Memory B cell (primary cell): Measurements from ENCODE around the gene CLRN3.

Source experiments
- ATAC-seq: fragments of 150-1000 bp; cut with Tn5 transposase; 2 replicates; pipeline ENCODE4 v1.10.0; 2021; ENCODE audit warnings: low read depth, mild to moderate bottlenecking, moderate library complexity
- DNase-seq, 2 donors: peaks; one replicate each; pipeline ENCODE4 v3.0.0; 2022; ENCODE audit warnings: low spot score in 2 of 2
- H3K27ac Mint-ChIP-seq: one replicate; pipeline ENCODE4 v1.8.0; 2022; ENCODE audit warnings: mild to moderate bottlenecking, moderate library complexity, mixed read lengths
- H3K27me3 Mint-ChIP-seq: one replicate; pipeline ENCODE4 v1.8.0; 2022; ENCODE audit warnings: mixed read lengths
- H3K36me3 Mint-ChIP-seq: one replicate; pipeline ENCODE4 v1.8.0; 2022; ENCODE audit warnings: mild to moderate bottlenecking, mixed read lengths
- H3K4me1 Mint-ChIP-seq: one replicate; pipeline ENCODE4 v1.8.0; 2022; ENCODE audit warnings: mixed read lengths
- H3K4me3 Mint-ChIP-seq: one replicate; pipeline ENCODE4 v1.8.0; 2022; ENCODE audit warnings: mild to moderate bottlenecking, moderate library complexity, mixed read lengths
- H3K9me3 Mint-ChIP-seq: one replicate; pipeline ENCODE4 v1.8.0; 2022; ENCODE audit warnings: mixed read lengths

Gene CLRN3

DNA sequence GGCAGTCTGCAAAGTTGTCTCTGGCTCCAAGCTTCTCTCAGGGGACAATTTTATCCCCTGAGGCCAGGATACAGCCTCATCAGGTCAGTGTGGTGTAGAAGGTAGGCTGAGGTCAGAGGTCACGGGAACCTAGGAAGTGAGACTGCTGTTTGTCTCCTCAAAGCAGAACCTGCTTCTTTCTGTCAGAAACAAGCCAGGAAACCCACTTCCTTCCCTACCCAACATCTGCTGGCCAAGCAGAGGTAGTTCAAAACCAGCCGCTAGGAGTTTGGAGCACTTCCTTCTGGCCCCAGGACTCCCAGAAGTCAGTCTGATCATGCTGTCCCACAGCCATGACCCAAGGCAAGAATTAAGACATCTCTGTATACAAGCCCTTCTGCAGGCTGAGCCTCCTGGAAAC, 12.2 kb downstream of the CLRN3 start:
- Mint-ChIP-seq H3K9me3 (no peaks in the 10 kb centered on the region), H3K27me3 (no peaks in the 10 kb centered on the region), H3K36me3 (no peaks in the 10 kb centered on the region), H3K27ac (peak overlapping the region; percentile 31), H3K4me3 (no peak overlapping the region), H3K4me1 (peaks cover 5% of the 10 kb centered on the region)
- no peak for DNase-seq
- peak; percentile 49 for ATAC-seq

DNA sequence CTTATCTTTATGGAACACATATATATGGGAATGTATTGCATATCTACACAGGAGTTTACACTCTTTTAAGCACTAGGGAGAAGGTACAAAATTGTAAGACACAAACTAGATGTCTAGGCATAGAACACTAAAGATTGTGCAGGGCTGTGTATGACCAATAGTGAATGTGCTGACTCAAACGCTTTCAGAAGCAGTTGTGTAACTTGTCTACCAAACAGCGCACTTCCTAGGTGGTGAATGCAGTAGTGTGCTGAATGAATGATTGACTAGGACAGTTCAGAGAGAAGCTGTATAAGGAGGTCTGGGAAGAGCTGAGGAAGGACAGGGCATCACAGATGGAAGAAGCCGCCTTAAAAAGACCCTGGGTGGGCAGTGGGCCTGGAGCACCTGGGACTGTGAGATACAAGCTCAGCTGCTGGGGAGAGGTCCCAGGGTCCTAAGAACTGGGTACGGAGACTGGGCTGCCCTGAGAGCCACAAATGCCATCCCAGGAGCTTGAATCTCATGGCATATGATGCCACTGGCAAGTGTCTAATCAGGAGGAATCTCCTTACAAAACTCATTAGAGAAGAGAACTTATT, 14.2 kb downstream of the CLRN3 start:
- Mint-ChIP-seq H3K4me3 (no peak overlapping the region), H3K27ac (peak overlapping the region; percentile 8)
- DNase-seq = no peak

DNA sequence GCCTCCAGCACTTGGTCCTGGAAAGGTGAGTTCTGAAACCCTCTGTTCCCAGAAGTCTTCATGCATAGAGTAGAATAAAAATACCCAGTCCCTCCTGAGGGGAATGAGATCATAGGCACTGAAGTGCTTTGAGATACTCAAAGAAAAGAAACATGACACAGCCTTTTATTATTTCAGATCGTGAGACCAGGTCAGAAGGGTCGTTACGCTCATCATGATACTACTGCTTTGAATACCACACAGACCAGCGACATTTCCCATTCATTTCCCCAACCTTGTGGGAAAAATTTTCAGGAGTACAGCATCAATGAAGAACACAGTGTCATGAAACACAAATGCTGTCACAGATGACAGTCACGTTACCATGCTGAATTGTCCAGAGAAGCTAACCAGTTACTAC, 15.0 kb downstream of the CLRN3 start:
- H3K36me3 Mint-ChIP-seq = no peaks in the 10 kb centered on the region
- H3K27ac Mint-ChIP-seq = no peak overlapping the region
- no peak for DNase-seq
- no peak overlapping the region for H3K4me3 Mint-ChIP-seq
- peaks cover 7% of the 10 kb centered on the region for H3K4me1 Mint-ChIP-seq
- ATAC-seq = no peak
- peaks cover 2% of the 10 kb centered on the region for H3K27me3 Mint-ChIP-seq
- H3K9me3 Mint-ChIP-seq = no peaks in the 10 kb centered on the region

More for the DNA sequence above, 14.2 kb downstream of the CLRN3 start:
- peaks cover 7% of the 10 kb centered on the region for H3K4me1 Mint-ChIP-seq
- H3K9me3 Mint-ChIP-seq = no peaks in the 10 kb centered on the region
- no peak for ATAC-seq
- H3K27me3 Mint-ChIP-seq = no peaks in the 10 kb centered on the region
- H3K36me3 Mint-ChIP-seq = no peaks in the 10 kb centered on the region

DNA sequence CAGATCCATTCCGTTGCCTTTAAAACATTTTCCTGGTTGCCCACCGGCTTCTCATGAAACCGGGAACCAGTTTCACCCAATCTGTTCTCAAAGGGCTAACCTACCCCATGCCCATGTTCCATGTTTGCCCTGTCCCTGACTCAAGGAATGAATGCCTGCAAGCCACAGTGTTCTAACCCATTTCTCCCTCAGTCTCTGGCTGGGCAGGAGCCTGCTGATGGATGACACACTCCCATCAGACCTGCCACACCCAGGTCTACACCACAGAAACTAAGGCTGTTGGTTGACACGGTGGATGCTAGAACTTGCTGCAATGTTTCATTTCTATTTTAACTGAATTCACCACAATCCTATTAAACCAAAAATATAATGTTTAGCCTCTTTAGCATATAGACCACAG, 15.6 kb downstream of the CLRN3 start:
- H3K36me3 Mint-ChIP-seq = no peaks in the 10 kb centered on the region
- ATAC-seq (no peak), DNase-seq (no peak)
- no peak overlapping the region for H3K4me3 Mint-ChIP-seq
- peaks cover 7% of the 10 kb centered on the region for H3K4me1 Mint-ChIP-seq
- peaks cover 5% of the 10 kb centered on the region for H3K27me3 Mint-ChIP-seq
- H3K27ac Mint-ChIP-seq = no peak overlapping the region
- no peaks in the 10 kb centered on the region for H3K9me3 Mint-ChIP-seq

DNA sequence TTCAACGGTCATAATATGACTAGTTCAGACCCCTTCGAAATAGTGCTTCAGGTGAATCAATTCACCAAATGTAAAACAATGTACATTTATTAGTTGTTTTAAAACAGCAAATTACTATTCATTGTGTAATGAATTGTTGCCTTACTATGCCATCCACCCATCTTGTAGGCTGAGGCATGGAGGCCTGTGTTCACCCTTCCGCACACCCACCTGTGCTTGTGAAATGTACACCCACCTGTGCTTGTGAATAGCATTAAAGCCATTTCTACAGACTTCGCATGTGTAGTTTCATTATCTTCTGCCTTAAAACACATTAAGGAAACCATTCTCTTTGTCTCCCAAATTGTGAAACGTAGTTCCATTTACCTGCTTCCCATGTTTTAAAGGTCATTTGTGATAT, 16.8 kb downstream of the CLRN3 start:
- no peak overlapping the region for H3K4me3 Mint-ChIP-seq
- H3K4me1 Mint-ChIP-seq = peaks cover 7% of the 10 kb centered on the region

DNA sequence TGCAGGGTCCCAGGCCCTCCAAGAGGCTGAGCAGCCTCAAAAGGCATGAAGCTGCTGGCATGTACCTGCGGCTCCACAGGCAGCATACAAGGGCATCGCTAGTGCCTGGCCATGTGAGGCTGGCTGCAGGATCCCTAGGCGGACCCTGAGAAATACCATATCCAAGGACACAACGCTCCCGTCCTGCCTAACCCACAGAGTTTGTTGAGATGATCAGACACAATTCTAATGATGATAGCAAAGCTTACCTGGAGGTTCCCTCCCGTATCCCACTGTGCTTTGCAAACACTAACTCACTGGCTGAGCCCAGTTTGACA, 17.3 kb downstream of the CLRN3 start:
- H3K27ac Mint-ChIP-seq = no peak overlapping the region

More for the DNA sequence above, 16.8 kb downstream of the CLRN3 start:
- ATAC-seq = no peak
- Mint-ChIP-seq H3K36me3 (no peaks in the 10 kb centered on the region), H3K27ac (no peak overlapping the region), H3K27me3 (peaks cover 7% of the 10 kb centered on the region), H3K9me3 (no peaks in the 10 kb centered on the region)
- DNase-seq = no peak

DNA sequence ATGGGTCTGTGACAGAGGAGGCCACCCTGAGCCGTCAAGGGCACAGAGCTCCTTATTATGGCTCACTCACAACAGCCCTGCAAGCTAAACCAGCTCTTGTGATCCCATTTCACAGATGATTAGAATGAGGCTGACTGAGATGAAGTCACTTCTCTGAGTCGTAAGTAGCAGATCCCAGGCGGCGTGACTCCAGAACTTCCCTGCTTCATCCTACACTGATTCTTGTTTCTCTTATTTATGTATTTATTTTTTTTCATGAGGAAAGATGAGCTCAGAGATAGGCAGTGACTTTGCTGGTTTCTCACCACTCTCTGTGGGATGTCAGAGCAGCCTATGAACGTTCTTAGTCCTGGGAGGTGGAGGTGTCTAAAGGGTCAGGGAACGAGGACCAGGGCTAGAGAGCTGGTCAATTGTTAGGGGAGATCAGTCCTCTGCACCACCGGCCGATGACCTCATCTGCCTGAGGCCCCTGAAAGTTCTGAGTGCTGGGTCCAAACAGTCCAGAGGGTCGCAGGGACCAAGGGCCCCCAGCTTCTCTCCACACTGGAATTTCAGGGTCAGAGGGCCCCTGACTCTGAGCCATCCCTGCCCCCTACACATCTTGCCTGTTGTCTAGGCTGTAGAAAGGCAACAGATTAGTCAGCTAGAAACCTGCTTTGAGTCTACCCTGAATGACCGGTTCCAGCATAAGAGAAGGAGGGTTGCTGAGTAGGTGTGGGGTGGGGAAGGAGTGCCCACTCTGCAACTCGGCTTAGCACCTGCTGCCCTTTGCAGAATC, 17.9 kb downstream of the CLRN3 start:
- Mint-ChIP-seq H3K27me3 (peaks cover 7% of the 10 kb centered on the region), H3K4me3 (no peak overlapping the region), H3K27ac (no peak overlapping the region), H3K36me3 (no peaks in the 10 kb centered on the region), H3K4me1 (peaks cover 2% of the 10 kb centered on the region), H3K9me3 (no peaks in the 10 kb centered on the region)
- DNase-seq = no peak
- no peak for ATAC-seq

More for the DNA sequence above, 17.3 kb downstream of the CLRN3 start:
- Mint-ChIP-seq H3K4me3 (no peak overlapping the region), H3K4me1 (peaks cover 3% of the 10 kb centered on the region), H3K9me3 (no peaks in the 10 kb centered on the region), H3K27me3 (peaks cover 7% of the 10 kb centered on the region), H3K36me3 (no peaks in the 10 kb centered on the region)
- ATAC-seq = no peak
- DNase-seq = no peak

DNA sequence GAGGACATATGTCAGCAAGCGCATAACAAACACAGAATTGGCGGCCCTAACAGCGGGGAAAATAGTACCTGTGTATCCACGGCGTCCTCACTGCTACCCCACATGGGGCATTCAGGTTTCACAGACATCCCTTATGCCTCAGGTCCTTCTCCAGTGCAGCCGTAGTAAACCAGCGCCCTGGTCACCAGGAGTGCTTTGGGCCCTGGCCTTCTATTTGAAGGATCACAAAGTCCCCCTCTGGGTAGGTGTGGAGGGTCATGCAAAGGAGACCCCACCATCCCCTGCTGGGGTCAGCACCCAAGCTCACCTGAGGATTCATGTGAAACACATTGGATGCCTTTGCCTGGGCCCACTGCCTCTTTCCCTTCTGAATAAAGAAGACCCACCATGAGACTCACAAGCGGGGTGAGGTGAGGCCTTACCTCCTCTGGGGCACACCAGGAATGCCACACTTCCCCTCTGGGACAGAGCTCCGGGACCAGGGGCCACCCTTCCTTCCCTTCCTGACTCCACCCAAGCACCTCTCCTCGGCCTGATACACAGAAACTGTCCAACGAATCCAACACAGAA, 18.8 kb downstream of the CLRN3 start:
- Mint-ChIP-seq H3K27me3 (peaks cover 7% of the 10 kb centered on the region), H3K27ac (no peak overlapping the region), H3K4me3 (no peak overlapping the region), H3K9me3 (peaks cover 2% of the 10 kb centered on the region), H3K4me1 (peaks cover 2% of the 10 kb centered on the region), H3K36me3 (peaks cover 1% of the 10 kb centered on the region)
- ATAC-seq = no peak
- DNase-seq = no peak

DNA sequence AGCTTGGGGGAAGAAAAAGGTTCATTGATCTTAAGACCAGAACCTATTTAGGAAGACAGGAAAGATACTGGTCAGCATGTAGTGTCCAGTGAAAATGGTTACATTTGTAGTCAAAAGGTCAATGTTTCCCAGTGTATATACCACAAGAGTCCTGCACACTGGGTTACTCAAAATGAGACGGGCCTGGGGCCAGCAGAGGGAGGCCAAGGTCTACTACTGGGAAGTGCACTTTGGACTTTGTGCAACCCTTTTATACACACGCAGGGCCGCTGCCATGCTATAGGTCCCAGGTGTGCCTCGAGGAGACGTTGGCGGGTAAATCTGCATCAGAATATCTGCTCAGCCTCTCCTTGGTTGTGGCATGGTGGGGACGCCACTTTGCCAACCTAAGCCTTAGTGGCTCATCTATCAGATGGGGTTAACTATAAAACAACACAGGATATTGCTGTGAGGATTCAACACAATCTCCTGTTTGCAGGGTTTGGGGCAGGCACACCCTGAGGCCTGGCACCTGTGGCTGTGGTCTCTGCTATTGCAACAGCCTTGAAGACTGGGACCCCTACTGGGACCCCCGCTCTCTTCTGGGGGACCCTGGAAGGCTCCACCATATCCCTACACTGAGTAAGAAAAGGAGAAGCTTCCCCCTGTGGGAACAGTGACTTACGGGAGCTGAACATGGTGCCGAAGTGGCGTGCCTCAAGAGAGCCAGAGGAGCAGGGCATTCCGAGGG, 19.7 kb downstream of the CLRN3 start:
- ATAC-seq = no peak
- no peak for DNase-seq
- Mint-ChIP-seq H3K27me3 (peaks cover 9% of the 10 kb centered on the region), H3K4me1 (peaks cover 2% of the 10 kb centered on the region), H3K27ac (no peak overlapping the region), H3K9me3 (peaks cover 5% of the 10 kb centered on the region), H3K36me3 (peaks cover 1% of the 10 kb centered on the region), H3K4me3 (no peak overlapping the region)

DNA sequence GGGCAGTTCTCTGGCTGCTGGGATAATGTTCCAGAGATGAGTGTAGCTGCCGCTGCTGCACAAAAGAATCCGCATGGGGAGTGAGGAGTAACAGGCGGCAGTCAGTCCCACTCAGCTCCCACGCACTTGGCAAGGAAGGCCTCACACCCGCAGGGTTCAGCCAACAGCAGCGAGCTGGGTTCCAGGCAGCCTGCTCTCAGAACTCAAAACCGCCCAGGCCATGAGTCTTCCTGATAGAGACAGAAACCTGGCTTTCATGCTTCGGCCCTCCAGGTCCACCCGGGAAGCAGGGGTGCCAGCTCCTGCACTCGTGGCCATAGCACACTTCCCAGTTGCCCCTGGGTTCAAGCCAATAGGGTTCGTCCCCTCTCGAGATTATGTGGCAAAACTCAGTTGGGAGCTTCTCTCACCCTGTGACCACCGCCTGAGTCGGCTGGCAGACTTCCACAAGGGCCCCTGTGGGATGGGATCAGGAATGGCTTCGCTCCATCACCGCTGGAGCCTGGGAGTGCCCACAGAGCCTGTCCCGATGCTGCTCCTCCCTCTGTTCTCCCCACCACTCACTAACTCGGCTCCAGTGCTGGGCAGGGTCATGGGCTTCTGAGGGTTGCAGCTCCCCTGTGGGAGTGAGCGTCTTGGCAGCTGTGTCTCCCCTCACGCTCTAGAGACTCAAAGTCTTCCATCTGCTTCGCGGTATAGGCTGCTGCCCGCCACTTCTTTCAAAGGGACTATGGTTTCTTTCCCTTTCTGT, 20.6 kb downstream of the CLRN3 start:
- Mint-ChIP-seq H3K27me3 (peaks cover 9% of the 10 kb centered on the region), H3K27ac (no peak overlapping the region), H3K4me3 (no peak overlapping the region), H3K36me3 (peaks cover 1% of the 10 kb centered on the region), H3K4me1 (peaks cover 2% of the 10 kb centered on the region), H3K9me3 (peaks cover 5% of the 10 kb centered on the region)
- ATAC-seq = no peak
- DNase-seq = no peak

DNA sequence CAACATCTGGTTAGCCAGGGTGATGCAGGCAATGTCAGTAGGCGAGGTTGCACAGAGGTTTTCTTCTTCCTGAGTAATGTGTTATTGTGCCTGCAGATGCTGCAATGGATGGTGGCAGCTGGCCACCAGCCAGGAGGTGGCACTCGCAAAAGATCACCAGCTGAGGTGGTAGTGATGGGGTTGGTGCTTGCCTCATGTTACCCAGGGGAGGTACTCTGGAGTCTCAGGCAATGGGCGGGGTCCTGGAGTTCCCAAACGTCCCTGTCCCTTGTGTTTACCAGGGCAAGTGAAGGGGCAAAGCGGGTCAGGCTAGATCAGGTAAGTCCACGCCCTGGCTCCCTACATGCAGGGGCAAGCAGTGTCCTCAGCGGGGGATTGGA, 21.1 kb downstream of the CLRN3 start:
- DNase-seq = no peak
- peaks cover 1% of the 10 kb centered on the region for H3K36me3 Mint-ChIP-seq
- ATAC-seq = no peak
- peaks cover 5% of the 10 kb centered on the region for H3K9me3 Mint-ChIP-seq
- H3K4me3 Mint-ChIP-seq = no peak overlapping the region
- H3K4me1 Mint-ChIP-seq = peaks cover 2% of the 10 kb centered on the region
- peaks cover 9% of the 10 kb centered on the region for H3K27me3 Mint-ChIP-seq
- H3K27ac Mint-ChIP-seq = no peak overlapping the region

DNA sequence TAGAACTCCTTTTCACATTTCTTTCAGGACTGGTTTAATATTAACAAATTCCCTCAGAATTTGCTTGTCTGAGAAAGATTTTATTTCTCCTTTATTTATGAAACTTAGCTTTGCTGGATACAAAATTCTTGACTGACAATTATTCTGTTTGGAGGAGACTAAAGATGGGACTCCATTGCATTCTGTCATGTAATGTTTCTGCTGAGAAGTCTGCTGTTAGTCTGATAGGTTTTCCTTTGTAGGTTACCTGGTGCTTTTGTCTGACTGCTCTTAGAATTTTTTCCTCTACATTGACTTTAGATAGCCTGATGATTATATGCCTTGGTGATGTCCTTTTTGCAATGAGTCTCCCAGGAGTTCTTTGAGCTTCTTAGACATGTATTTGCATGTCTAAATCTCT, 23.4 kb downstream of the CLRN3 start:
- peaks cover 5% of the 10 kb centered on the region for H3K9me3 Mint-ChIP-seq
- no peak for ATAC-seq
- no peak for DNase-seq
- H3K27ac Mint-ChIP-seq = no peak overlapping the region
- H3K4me1 Mint-ChIP-seq = peaks cover 2% of the 10 kb centered on the region
- H3K4me3 Mint-ChIP-seq = no peak overlapping the region
- peaks cover 1% of the 10 kb centered on the region for H3K36me3 Mint-ChIP-seq
- peaks cover 12% of the 10 kb centered on the region for H3K27me3 Mint-ChIP-seq

DNA sequence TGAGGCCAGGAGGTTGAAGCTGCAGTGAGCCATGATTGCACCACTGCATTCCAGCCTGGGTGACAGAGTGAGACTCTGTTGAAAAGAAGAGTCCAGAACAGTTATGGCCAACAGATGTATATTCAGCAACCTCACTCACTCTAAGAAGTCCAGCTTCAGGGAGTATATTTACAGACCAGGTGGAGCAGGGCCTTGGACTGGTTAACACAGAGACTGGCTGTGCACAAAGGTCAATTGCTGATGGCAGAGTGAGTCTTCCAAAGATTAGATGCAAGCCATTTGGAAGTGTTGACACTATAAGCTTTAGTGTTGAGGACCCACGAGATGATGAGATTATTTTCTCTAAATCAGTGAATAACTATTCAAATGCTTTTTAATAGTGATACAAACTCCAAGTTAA, 24.9 kb downstream of the CLRN3 start:
- H3K4me1 Mint-ChIP-seq = no peaks in the 10 kb centered on the region
- H3K27me3 Mint-ChIP-seq = peaks cover 11% of the 10 kb centered on the region
- H3K4me3 Mint-ChIP-seq = no peak overlapping the region
- H3K9me3 Mint-ChIP-seq = peaks cover 8% of the 10 kb centered on the region
- ATAC-seq (no peak), DNase-seq (no peak)
- peaks cover 8% of the 10 kb centered on the region for H3K36me3 Mint-ChIP-seq
- no peak overlapping the region for H3K27ac Mint-ChIP-seq
